ENCODE results near the gene CREBBP. TPM values are rescaled to one million over a fixed set of nuclear protein-coding genes. Genes with fewer than 3 reads are reported as not detected.

The CREBBP gene
- total RNA-seq, 2 experiments from 2014 or later: 36.0 to 72.3 TPM

DNA sequence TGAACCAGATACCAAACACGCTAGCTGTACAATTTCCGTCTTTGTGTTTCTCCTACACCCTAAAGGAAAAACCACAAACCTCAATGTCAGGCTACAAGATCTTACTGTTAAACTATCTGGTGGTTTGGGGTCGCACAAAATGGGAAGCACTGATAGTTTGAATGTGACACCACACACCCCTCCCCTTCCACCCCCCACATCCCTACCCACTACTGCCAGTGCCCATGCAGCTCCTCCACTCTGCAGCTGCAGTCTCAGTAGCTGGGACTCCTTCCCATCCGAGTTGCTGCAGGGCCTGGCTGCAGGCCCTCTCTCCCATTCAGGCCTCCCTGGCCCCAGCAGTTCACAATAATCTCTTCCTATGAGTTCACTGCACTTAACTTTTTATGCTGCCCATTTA, 181.6 kb downstream of the CREBBP start:
- ChIA-PET POLR2A (no interaction called here), CTCF (ENCODE audit: unreplicated experiment) (no interaction called here)
- Histone ChIP-seq H4K20me1 (ENCODE audit: insufficient read depth, low read length) (no peaks in the 10 kb centered on the region), H3K79me2 (ENCODE audit: insufficient read depth, low read depth, low read length) (peaks cover 64% of the 10 kb centered on the region), H3K4me2 (ENCODE audit: low read length) (no peak overlapping the region), H3K4me3 (ENCODE audit: low read depth, low read length, poor library complexity, severe bottlenecking) (no peak overlapping the region), H3K4me1 (ENCODE audit: insufficient read depth, low read length, poor library complexity, severe bottlenecking) (no peaks in the 10 kb centered on the region), H2AFZ (ENCODE audit: low read length) (no peak overlapping the region), H3K9me2 (ENCODE audit: insufficient read depth, low read length) (no peaks in the 10 kb centered on the region), H3K9me3 (ENCODE audit: low read length) (0 out of 2 replicates have a peak, but pooled peaks cover 4% of the 10 kb centered on the region), H3K27ac (ENCODE audit: low read depth, low read length, poor library complexity, severe bottlenecking) (no peak overlapping the region), H3K36me3 (ENCODE audit: insufficient read depth, low read length) (peaks cover 84% of the 10 kb centered on the region)
- no peak for DNase-seq (ENCODE audit: low spot score)
- intact Hi-C loops (cut with micrococcal nuclease; ENCODE audit: unreplicated experiment): no loop called here
- TF ChIP-seq, protein P1, sequence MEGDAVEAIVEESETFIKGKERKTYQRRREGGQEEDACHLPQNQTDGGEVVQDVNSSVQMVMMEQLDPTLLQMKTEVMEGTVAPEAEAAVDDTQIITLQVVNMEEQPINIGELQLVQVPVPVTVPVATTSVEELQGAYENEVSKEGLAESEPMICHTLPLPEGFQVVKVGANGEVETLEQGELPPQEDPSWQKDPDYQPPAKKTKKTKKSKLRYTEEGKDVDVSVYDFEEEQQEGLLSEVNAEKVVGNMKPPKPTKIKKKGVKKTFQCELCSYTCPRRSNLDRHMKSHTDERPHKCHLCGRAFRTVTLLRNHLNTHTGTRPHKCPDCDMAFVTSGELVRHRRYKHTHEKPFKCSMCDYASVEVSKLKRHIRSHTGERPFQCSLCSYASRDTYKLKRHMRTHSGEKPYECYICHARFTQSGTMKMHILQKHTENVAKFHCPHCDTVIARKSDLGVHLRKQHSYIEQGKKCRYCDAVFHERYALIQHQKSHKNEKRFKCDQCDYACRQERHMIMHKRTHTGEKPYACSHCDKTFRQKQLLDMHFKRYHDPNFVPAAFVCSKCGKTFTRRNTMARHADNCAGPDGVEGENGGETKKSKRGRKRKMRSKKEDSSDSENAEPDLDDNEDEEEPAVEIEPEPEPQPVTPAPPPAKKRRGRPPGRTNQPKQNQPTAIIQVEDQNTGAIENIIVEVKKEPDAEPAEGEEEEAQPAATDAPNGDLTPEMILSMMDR (conservative IDR thresholded peaks at IDR 0.05; ENCODE audit: low read length): no peak
- TF ChIP-seq EZH2phosphoT487 (IDR thresholded peaks at IDR 0.05; ENCODE audit: borderline replicate concordance, low read depth, low read length): no peak
- BruUV-seq (replicated peaks): no TSS peak

DNA sequence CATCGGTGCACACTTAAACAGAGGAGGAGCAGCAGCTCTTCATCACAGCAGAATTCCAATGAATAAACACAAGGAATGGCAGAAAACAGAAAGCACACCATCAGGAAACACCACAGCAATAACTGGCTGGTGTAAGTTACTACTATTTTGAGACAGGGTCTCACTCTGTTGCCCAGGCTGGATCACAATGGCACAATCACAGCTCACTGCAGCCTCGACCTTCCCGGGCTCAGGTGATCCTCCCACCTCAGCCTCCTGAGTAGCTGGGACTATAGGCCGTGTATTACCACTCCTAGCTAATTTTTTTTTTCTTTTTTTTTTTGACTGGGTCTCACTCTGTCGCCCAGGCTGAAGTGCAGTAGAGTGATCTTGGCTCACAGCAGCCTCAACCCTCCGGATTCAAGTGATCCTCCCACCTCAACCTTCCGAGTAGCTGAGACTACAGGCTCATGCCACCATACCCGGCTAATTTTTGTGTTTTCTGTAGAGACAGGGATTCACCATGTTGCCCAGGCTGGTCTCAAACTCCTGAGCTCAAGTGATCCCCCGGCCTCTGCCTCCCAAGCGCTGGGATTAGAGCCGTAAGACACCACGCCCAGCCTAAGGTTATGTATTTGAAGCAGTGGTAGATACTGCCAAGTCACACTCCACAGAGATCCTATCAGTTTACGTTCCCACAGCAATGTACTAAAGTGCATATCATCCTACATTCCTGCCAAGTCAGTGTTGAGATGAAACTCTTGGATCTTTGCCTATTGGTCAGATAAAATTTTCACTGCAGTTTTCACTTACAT, 183.9 kb downstream of the CREBBP start:
- Histone ChIP-seq H3K36me3 (ENCODE audit: insufficient read depth, low read length) (peaks cover 73% of the 10 kb centered on the region), H2AFZ (ENCODE audit: low read length) (no peak overlapping the region), H3K4me3 (ENCODE audit: low read depth, low read length, poor library complexity, severe bottlenecking) (no peak overlapping the region), H3K4me2 (ENCODE audit: low read length) (no peak overlapping the region), H3K9me2 (ENCODE audit: insufficient read depth, low read length) (no peaks in the 10 kb centered on the region), H3K4me1 (ENCODE audit: insufficient read depth, low read length, poor library complexity, severe bottlenecking) (no peaks in the 10 kb centered on the region), H3K27ac (ENCODE audit: low read depth, low read length, poor library complexity, severe bottlenecking) (no peak overlapping the region), H3K79me2 (ENCODE audit: insufficient read depth, low read depth, low read length) (peaks cover 49% of the 10 kb centered on the region), H4K20me1 (ENCODE audit: insufficient read depth, low read length) (no peaks in the 10 kb centered on the region), H3K9me3 (ENCODE audit: low read length) (0 out of 2 replicates have a peak, but pooled peaks cover 4% of the 10 kb centered on the region)
- DNase-seq (ENCODE audit: low spot score): no peak
- CTCF ChIA-PET (ENCODE audit: unreplicated experiment): no interaction called here
- TF ChIP-seq EZH2phosphoT487 (IDR thresholded peaks at IDR 0.05; ENCODE audit: borderline replicate concordance, low read depth, low read length): no peak
- TF ChIP-seq, protein P1 (conservative IDR thresholded peaks at IDR 0.05; ENCODE audit: low read length): no peak
- POLR2A ChIA-PET: interaction anchor here (0.6 to 0.7 kb wide), 4 partner anchors 175 to 575 kb away, joined by 3 to 4 read pairs (median 3); no protein-coding TSS in a partner anchor
- intact Hi-C loops (cut with micrococcal nuclease; ENCODE audit: unreplicated experiment): no loop called here
- BruUV-seq (replicated peaks): no TSS peak

Data from OCI-LY7 (cell line).